Measurements from ENCODE around the gene MARCHF3. TPM values are rescaled to one million over a fixed set of nuclear protein-coding genes. Genes with fewer than 3 reads are reported as not detected.

MARCHF3 gene
- total RNA-seq, 1 donor from 2014 or later = 3.1 TPM

- Mint-ChIP-seq H3K4me1 (no peaks in the 10 kb centered on the region), H3K36me3 (ENCODE audit: low read depth) (peaks cover 34% of the 10 kb centered on the region), H3K27ac (ENCODE audit: unreplicated experiment) (no peak overlapping the region)
Observed at GRCh38 chr5:126829098-126829497, 201.3 kb downstream of the MARCHF3 start.

DNA sequence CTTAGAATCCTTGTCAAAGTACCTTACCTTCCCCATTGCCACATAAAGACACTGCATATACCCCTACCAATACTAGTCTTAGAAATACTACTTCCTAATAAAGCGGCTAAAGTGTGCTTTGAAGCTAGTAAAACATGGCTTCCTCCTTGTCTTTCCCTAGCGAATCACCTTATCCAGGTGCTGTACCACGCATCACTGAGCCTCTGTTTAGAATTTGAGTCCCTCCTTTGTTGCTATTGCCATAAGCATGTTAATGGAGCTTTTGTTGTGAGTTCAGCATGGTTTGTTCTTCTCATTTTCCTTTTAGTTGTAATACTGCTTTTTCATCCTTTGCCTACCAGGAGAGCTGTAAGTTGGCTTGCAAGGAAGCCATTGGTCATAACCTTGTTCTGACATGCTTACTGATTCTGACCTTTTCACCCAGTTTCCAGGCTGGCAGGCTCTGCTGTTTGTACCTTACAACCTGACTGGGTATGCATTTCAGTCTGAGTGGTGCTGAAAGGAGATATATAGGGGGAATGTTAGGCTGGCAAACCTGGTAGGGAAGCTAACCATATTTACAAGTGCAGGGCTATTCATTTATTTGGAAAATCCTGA lies 203.6 kb downstream of the MARCHF3 start:
- Mint-ChIP-seq H3K27ac (ENCODE audit: unreplicated experiment) (no peak overlapping the region), H3K9me3 (no peaks in the 10 kb centered on the region), H3K36me3 (ENCODE audit: low read depth) (peaks cover 26% of the 10 kb centered on the region), H3K27me3 (ENCODE audit: low read depth) (no peaks in the 10 kb centered on the region), H3K4me1 (no peaks in the 10 kb centered on the region), H3K4me3 (no peak overlapping the region)
- no peak for TF ChIP-seq CTCF (conservative IDR thresholded peaks at IDR 0.05)
- no peak for DNase-seq (ENCODE audit: low read depth, low spot score)

More at GRCh38 chr5:126829098-126829497, 201.3 kb downstream of the MARCHF3 start:
- no peak overlapping the region for H3K4me3 Mint-ChIP-seq
- no peak for DNase-seq (ENCODE audit: low read depth, low spot score)
- no peaks in the 10 kb centered on the region for H3K27me3 Mint-ChIP-seq (ENCODE audit: low read depth)
- no peaks in the 10 kb centered on the region for H3K9me3 Mint-ChIP-seq
- TF ChIP-seq CTCF (conservative IDR thresholded peaks at IDR 0.05) = no peak

DNA sequence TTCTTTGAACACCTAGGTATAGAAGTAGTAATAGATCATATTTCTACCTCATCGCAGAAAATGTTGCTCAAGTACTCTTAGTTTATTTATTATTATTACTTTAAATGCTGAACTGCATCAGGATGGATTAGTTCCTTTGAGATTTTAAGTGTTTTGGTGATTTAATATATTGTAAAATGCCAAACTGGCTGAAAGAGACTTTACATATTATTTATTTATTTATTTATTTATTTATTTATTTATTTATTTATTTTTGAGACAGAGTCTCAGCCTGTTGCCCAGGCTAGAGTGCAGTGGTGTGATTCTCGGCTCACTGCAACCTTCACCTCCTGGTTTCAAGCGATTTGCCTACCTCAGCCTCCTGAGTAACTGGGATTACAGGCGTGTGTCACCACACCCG lies 211.1 kb downstream of the MARCHF3 start:
- Mint-ChIP-seq H3K27me3 (ENCODE audit: low read depth) (no peaks in the 10 kb centered on the region), H3K27ac (ENCODE audit: unreplicated experiment) (no peak overlapping the region), H3K4me1 (no peaks in the 10 kb centered on the region), H3K4me3 (no peak overlapping the region), H3K9me3 (no peaks in the 10 kb centered on the region), H3K36me3 (ENCODE audit: low read depth) (peaks cover 22% of the 10 kb centered on the region)
- no peak for DNase-seq (ENCODE audit: low read depth, low spot score)
- no peak for TF ChIP-seq CTCF (conservative IDR thresholded peaks at IDR 0.05)

DNA sequence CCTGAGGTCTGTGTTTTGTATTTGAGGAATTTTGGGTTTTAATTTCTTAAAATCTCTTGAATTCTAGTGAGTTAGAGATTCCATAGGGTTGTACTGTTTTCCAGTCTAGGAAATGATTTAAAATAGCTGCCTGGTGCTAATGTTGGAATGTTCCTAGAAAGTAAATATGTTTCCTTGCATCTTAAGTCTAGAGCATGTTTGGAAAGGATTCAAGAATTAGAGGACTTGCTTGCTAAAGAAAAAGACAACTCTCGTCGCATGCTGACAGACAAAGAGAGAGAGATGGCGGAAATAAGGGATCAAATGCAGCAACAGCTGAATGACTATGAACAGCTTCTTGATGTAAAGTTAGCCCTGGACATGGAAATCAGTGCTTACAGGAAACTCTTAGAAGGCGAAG lies 211.6 kb downstream of the MARCHF3 start:
- Mint-ChIP-seq H3K4me3 (no peak overlapping the region), H3K36me3 (ENCODE audit: low read depth) (peaks cover 24% of the 10 kb centered on the region), H3K9me3 (no peaks in the 10 kb centered on the region), H3K4me1 (no peaks in the 10 kb centered on the region), H3K27ac (ENCODE audit: unreplicated experiment) (no peak overlapping the region), H3K27me3 (ENCODE audit: low read depth) (no peaks in the 10 kb centered on the region)
- DNase-seq (ENCODE audit: low read depth, low spot score) = no peak
- TF ChIP-seq CTCF (conservative IDR thresholded peaks at IDR 0.05) = no peak

Other genes starting within 250 kb of the MARCHF3 start
- 2.3 and 3.0 TPM in 2 replicates for gene C5orf63, start 42.9 kb upstream of the MARCHF3 start, total RNA-seq